ENCODE measurements around the gene HSD3B7. TPM values are rescaled to one million over a fixed set of nuclear protein-coding genes. Genes with fewer than 3 reads are reported as not detected.

Gene HSD3B7
- total RNA-seq, 4 donors from 2014 or later, result 10.1 to 26.2 (median 16.0) TPM

DNA sequence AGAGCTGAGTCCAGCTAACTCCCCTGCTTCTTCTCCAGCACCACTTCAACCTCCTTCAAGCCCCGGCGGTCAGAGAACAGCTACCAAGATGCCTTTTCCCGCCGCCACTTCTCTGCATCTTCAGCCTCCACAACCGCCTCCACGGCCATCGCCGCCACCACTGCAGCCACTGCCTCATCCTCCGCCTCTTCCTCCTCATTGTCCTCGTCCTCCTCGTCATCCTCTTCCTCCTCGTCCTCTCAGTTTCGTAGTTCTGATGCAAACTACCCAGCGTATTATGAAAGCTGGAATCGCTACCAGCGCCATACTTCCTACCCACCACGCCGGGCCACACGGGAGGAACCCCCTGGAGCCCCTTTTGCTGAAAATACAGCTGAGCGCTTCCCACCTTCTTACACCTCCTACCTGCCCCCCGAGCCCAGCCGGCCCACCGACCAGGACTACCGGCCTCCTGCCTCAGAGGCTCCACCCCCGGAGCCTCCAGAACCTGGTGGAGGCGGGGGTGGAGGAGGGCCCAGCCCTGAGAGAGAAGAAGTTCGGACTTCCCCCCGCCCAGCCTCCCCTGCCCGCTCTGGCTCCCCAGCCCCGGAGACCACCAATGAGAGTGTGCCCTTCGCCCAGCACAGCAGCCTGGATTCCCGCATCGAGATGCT lies 20.3 kb upstream of the HSD3B7 start:
- no peaks in the 10 kb centered on the region for H3K4me1 ChIP-seq
- H3K27ac ChIP-seq, result no peak overlapping the region
- TF ChIP-seq POLR2A (IDR thresholded peaks at IDR 0.05) (no peak), POLR2AphosphoS5 (IDR thresholded peaks at IDR 0.05) (no peak)
- TF ChIP-seq, protein P1, sequence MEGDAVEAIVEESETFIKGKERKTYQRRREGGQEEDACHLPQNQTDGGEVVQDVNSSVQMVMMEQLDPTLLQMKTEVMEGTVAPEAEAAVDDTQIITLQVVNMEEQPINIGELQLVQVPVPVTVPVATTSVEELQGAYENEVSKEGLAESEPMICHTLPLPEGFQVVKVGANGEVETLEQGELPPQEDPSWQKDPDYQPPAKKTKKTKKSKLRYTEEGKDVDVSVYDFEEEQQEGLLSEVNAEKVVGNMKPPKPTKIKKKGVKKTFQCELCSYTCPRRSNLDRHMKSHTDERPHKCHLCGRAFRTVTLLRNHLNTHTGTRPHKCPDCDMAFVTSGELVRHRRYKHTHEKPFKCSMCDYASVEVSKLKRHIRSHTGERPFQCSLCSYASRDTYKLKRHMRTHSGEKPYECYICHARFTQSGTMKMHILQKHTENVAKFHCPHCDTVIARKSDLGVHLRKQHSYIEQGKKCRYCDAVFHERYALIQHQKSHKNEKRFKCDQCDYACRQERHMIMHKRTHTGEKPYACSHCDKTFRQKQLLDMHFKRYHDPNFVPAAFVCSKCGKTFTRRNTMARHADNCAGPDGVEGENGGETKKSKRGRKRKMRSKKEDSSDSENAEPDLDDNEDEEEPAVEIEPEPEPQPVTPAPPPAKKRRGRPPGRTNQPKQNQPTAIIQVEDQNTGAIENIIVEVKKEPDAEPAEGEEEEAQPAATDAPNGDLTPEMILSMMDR (IDR thresholded peaks at IDR 0.05), result no peak
- no peak overlapping the region for H3K4me3 ChIP-seq
- WGBS, 2 donors (ENCODE audit: low coverage in 1 of 2), result 86 to 90% methylated on average over 13 of the region's 33 CpGs
- H3K36me3 ChIP-seq, result peaks cover 0 to 100% of the 10 kb centered on the region in 2 donors
- ATAC-seq, result no peak
- H3K27me3 ChIP-seq, result no peaks in the 10 kb centered on the region
- no peaks in the 10 kb centered on the region for H3K9me3 ChIP-seq

DNA sequence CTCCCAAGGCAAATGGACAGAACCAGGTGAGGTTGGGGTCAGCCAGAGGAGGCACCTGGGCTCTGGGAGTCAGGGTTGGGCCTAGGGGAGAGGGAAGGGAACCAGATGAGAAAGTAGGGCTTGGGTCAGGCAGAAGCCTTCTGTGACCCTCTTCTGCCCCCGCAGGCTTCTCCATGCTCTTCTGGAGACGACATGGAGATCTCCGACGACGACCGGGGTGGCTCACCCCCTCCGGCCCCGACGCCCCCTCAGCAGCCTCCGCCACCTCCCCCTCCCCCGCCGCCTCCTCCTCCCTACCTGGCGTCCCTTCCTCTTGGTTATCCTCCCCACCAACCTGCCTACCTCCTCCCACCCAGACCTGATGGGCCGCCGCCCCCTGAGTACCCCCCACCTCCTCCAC lies 19.6 kb upstream of the HSD3B7 start:
- 68% methylated on average over 3 of the region's 15 CpGs; no CpG with 5 or more reads in 1 of the 2 donors for WGBS, 2 donors (ENCODE audit: low coverage in 1 of 2)
- Histone ChIP-seq H3K9me3 (no peaks in the 10 kb centered on the region), H3K27ac (no peak overlapping the region), H3K27me3 (no peaks in the 10 kb centered on the region), H3K36me3 (peaks cover 0 to 100% of the 10 kb centered on the region in 2 donors), H3K4me3 (no peak overlapping the region), H3K4me1 (no peaks in the 10 kb centered on the region)
- ATAC-seq, result no peak
- no peak for TF ChIP-seq EP300 (IDR thresholded peaks at IDR 0.05)
- TF ChIP-seq POLR2AphosphoS5 (IDR thresholded peaks at IDR 0.05), result no peak
- TF ChIP-seq POLR2A (IDR thresholded peaks at IDR 0.05), result no peak
- TF ChIP-seq, protein P1 (IDR thresholded peaks at IDR 0.05), result no peak

DNA sequence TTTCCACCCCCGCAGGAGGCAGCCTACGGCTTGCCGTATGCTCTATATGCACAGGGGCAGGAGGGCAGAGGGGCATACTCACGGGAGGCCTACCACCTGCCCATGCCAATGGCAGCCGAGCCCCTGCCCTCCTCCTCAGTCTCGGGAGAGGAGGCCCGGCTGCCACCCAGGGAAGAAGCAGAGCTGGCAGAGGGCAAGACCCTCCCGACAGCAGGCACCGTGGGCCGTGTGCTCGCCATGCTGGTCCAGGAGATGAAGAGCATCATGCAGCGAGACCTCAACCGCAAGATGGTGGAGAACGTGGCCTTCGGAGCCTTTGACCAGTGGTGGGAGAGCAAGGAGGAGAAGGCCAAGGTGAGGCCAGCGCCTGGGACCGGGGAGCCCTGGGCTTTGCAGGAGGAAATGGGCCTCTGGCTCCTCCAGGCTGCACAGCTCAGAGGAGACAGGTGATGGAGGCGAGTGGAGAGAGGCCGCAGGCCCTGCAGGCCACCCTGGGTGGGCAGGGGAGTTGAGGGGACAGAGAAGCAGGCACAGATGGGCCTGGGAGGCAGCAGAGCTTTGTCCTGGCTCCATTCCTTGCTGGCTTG lies 18.9 kb upstream of the HSD3B7 start:
- H3K4me1 ChIP-seq, result no peaks in the 10 kb centered on the region
- no peak overlapping the region for H3K4me3 ChIP-seq
- no peak for TF ChIP-seq POLR2AphosphoS5 (IDR thresholded peaks at IDR 0.05)
- TF ChIP-seq, protein P1 (IDR thresholded peaks at IDR 0.05), result no peak
- no peak for TF ChIP-seq POLR2A (IDR thresholded peaks at IDR 0.05)
- TF ChIP-seq EP300 (IDR thresholded peaks at IDR 0.05), result no peak
- no peaks in the 10 kb centered on the region for H3K27me3 ChIP-seq
- no peak overlapping the region for H3K27ac ChIP-seq
- ATAC-seq, result no peak
- H3K9me3 ChIP-seq, result no peaks in the 10 kb centered on the region
- 80% methylated on average over 1 to 5 of the region's 19 CpGs for WGBS, 2 donors (ENCODE audit: low coverage in 1 of 2)
- peaks cover 0 to 100% of the 10 kb centered on the region in 2 donors for H3K36me3 ChIP-seq

DNA sequence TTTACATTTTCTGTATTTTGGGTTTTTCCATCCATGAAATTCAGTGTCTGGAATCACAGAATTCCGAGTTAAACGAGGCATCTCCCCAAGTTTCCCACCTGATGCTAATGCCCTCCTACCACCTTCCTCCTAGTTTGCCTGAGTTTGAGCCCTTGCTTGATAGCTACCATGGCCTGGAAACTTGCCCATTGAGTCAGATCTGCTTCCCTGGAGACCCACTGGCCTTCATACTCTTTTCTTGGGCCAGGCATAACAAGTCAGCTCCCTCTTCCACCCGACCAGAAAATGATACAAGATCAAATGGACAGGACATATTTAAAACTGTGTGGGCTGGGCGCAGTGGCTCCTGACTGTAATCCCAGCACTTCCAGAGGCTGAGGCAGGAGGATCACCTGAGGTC lies 17.2 kb upstream of the HSD3B7 start:
- H3K4me3 ChIP-seq, result no peak overlapping the region
- H3K9me3 ChIP-seq, result no peaks in the 10 kb centered on the region
- TF ChIP-seq, protein P1 (IDR thresholded peaks at IDR 0.05), result no peak
- TF ChIP-seq POLR2A (IDR thresholded peaks at IDR 0.05) (no peak), POLR2AphosphoS5 (IDR thresholded peaks at IDR 0.05) (no peak), EP300 (IDR thresholded peaks at IDR 0.05) (no peak)
- WGBS, 2 donors (ENCODE audit: low coverage in 1 of 2), result 60 to 80% methylated on average over 2 to 3 of the region's 4 CpGs
- no peaks in the 10 kb centered on the region for H3K27me3 ChIP-seq
- H3K4me1 ChIP-seq, result no peaks in the 10 kb centered on the region
- no peak for ATAC-seq
- H3K36me3 ChIP-seq, result peaks cover 0 to 100% of the 10 kb centered on the region in 2 donors
- no peak overlapping the region for H3K27ac ChIP-seq

Measured in gastroesophageal sphincter (tissue), 4 donors.